ENCODE measurements around the gene GPR183.

The GPR183 gene

GRCh38 chr13:99307247-99307646 lies at the start of gene GPR183:
Gene GPR183, minus strand, starts transcription at chr13:99307399. Its CDS starts 11,254 bp downstream, at chr13:99296145.
- DNase-seq = no peak

- DNase-seq = no peak
Observed at GRCh38 chr13:99356262-99357091, 49.3 kb upstream of the GPR183 start.

GRCh38 chr13:99356012-99356261 lies 48.7 kb upstream of the GPR183 start:
- DNase-seq = no peak

- DNase-seq = no peak
Observed at GRCh38 chr13:99355267-99356011, 48.2 kb upstream of the GPR183 start.

GRCh38 chr13:99354371-99354951 lies 47.3 kb upstream of the GPR183 start:
- no peak for DNase-seq

- DNase-seq = no peak
Observed at GRCh38 chr13:99353836-99354235, 46.6 kb upstream of the GPR183 start.

- no peak for DNase-seq
Observed at GRCh38 chr13:99353246-99353600, 46.0 kb upstream of the GPR183 start.

GRCh38 chr13:99352351-99353245 lies 45.4 kb upstream of the GPR183 start:
- DNase-seq = no peak

- DNase-seq = no peak
Observed at GRCh38 chr13:99351772-99352171, 44.6 kb upstream of the GPR183 start.

- DNase-seq = no peak
Observed at GRCh38 chr13:99350191-99350590, 43.0 kb upstream of the GPR183 start.

GRCh38 chr13:99347911-99348451 lies 40.8 kb upstream of the GPR183 start:
- no peak for DNase-seq

GRCh38 chr13:99347335-99347878 lies 40.2 kb upstream of the GPR183 start:
- DNase-seq = no peak

GRCh38 chr13:99346335-99347042 lies 39.3 kb upstream of the GPR183 start:
- no peak for DNase-seq

GRCh38 chr13:99345345-99345744 lies 38.1 kb upstream of the GPR183 start:
- DNase-seq = no peak

- no peak for DNase-seq
Observed at GRCh38 chr13:99344610-99345208, 37.5 kb upstream of the GPR183 start.

GRCh38 chr13:99342723-99343315 lies 35.6 kb upstream of the GPR183 start:
- no peak for DNase-seq

- DNase-seq = no peak
Observed at GRCh38 chr13:99341969-99342722, 34.9 kb upstream of the GPR183 start.

GRCh38 chr13:99340638-99341037 lies 33.4 kb upstream of the GPR183 start:
- DNase-seq = no peak

- no peak for DNase-seq
Observed at GRCh38 chr13:99339736-99340397, 32.7 kb upstream of the GPR183 start.
